Retina (tissue), 1 donor: ENCODE results near the gene CBFA2T3.

Experiments used
- DNase-seq: peaks from one replicate; pipeline ENCODE4 v3.0.0-alpha.2; 2016

The CBFA2T3 gene

DNA sequence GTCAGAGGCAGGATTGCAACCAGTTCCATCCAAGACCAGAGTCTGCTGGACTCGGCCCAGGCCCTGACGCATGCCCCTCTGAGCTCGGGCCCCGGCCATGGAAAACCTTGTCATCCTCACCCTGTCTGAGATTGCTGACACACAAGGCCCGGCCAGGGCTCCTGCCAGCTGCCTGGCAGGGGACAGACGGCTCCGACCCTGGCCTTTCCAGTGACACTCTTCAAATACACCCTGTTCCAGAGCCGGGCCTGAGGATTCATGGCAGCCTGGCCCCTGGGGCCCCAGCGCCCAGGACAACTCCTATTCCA is 107.4 kb downstream of the CBFA2T3 start:
- no peak for DNase-seq

DNA sequence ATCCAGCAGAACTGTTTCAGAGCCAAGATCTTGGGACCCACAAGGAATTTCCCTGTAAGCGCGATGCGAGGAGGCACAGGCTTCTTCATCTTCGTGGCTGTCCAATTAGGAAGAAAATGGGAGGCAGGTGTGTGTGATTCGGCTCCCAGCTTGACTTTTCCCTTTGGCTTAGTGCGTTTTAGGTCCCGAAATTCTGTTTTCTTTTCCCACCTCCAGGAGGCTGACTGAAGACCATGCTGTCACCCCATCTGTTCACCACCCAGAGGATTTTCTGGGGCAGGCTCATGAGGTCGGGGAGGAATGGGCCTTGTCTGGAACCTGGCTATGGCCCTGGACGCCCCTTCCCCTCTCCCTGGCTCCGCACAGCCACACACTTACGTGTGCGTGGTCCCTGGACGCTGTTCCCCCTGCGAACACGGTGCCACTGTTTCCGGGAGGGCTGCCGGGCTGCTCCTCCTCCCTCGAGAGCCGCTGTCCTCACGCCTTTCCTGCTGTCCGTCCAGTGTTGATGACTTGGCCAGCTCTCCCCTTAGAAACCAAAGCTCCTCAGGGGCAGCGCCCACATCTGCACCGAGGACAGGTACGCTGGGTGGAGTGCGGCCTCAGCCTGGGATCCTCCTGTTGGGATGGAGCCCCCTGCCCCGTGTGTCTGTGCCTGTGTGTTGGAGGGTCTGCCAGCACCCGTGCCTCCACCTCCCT is 107.9 kb downstream of the CBFA2T3 start:
- DNase-seq: no peak

DNA sequence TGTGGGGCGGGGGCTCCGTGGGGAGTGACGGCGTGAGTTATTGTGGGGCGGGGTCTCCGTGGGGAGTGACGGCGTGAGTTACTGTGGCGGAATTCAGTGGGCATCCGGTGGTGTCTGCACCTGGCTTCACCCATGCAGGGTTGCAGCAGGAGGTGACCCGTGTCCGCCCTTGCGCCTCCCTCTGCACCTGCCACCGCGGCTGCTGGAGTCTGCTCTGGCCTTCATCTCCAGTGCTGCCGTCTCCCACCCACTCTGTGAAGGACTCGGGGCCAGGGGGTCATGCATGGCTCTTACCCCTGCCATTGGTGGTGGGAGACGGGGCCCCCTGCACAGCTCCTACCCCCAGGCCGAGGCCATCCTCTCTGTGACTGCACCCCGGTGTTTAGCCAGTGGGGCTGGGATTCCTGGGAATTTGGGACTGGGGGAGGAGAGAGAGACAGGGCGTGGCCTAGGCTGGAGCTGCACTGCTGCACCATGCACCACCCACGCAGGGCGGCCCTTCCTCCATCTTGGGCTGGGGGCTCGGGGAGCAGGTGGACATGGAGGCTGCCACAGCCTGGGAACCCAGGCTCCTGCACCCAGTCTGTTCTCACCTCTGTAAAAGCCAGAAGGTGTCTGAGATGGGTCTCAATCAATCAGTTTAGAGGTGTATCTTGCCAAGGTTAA is 109.3 kb downstream of the CBFA2T3 start:
- no peak for DNase-seq

DNA sequence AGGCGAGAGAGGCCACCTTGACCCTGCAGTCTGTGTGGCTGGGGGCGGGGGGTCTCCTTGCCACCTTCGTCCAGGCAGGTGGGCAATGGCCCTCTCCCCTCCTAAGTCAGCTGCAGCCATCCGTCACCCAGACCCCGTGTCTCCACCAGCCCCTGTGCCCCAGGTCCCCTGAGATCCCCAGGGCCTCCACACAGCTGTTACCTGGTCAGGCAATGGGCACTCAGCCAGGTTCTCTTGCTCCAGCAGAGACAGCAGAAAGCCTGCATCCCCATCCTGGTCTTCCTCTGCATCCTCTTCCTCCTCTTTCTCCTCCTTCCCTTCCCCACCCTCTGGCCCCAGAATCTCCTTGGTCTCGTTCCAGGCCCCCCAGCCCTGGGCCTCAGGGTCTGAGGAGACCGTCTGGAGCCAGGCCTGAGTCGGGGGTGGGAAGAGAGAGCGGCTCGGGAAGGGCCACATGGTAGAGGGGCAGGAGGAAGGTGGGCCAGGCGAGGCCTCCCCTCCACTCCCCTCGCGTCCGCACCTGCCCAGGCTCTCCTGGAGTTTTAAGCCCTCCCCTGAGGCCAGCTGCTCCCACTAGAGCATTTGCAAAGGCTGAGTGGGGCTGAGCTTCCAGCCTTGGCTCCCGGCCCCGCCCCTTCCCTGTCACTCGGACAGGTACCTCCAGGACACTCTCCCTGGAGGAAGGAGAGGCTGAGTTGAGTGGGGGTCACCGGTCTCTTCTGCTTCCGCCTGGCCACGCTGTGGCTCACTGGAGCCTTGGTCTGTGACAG is 110.7 kb downstream of the CBFA2T3 start, which contains the start of gene PABPN1L:
Gene PABPN1L (minus strand): TSS at position 510 of the 770 bp plus-strand sequence. CDS start 54 bp downstream, at position 456.
- no peak for DNase-seq

DNA sequence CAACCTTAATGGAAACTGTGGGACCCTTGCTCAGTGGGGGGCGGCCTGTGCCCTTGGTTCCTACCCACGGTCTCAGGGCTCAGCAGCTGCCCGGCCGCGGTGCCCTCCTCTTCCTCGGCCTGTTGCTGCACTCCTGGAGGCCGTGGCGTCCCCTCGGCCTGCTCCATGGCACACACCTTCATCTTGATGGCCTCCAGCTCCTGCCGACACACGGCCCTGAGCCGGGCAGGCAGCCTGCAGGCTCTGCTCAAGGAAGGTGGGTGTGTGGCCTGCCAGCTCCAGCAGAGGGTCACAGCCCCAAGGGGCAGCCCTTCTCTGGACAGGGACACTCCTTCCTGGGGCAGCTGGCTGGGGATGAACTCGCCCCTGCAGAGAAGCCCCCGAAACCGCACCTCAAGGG is 111.3 kb downstream of the CBFA2T3 start:
- no peak for DNase-seq

DNA sequence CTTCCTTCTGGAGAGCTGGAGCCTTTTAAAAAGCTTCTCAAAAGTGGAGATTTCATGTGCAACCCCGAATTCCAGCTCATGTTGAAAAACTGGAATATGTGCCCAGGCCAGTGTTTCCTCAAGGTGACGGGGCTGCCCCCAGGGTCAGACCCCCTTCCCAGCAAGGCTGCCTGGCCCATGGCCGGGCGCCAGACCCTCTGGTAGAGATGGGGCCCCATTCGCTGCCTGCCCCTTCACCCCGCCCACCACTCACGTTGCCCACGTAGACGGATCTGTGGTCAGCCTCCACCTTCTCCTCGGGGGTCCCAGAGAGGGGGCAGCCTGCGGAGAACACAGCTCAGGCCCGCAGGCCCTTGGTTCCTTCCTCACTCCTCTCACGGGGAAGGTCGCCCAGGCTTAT is 111.7 kb downstream of the CBFA2T3 start:
- DNase-seq: no peak

DNA sequence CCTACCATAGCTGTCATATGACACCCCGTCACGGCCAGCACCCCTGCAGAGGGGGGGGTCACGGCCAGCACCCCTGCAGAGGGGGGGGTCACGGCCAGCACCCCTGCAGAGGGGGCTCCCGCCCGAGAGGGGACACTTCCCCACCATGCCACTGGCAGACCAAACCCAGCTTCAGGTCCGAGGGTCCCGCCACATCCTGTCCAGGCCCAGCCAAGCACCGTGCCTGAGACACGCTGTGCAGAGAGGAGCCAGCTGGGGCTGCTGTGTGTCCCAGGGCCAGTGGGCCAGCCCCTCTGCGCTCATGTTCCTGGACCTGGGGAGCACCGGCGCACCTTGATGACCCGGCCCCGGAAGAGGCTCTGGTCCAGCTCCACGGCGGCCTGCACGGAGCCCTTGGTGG is 112.5 kb downstream of the CBFA2T3 start:
- DNase-seq: no peak

DNA sequence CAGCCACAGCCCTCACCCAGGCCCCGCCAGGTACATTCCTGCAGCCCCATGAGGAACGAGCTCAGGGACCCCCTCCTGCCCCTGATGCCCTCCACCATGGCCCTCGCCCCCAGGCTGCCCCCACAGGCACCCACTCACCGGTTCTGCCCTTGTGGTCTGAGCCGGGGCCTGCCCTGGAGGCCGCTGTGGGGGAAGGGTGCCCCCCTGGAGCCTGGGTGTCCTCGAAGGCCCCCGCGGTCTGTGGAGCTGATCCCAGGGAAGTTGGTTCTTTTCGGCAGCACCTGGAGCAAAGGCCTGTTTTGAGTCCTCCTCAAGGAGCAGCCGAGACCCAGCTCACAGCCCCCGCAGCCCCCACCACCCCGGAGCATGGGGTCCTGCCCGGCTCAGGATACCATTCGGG is 112.9 kb downstream of the CBFA2T3 start:
- no peak for DNase-seq

DNA sequence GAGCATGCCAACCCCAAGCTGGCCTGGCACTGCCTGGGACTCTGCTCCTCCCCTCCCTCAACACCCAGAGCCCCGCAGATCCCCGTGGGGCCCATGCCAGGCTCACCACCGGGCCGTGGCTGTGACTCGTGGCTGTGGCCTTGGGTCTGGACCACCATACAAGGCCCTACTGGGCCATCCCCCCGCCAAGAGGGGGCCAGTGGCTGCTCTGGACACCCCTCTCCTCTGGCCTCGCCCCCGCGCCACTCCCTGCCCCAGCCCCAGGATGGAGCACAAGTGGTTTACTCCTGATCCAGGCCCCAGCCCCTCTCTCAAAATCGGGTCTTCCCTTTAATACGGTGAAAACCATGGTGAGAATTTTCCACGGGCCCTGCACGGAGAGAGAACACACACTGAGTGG is 113.6 kb downstream of the CBFA2T3 start:
- DNase-seq: no peak

DNA sequence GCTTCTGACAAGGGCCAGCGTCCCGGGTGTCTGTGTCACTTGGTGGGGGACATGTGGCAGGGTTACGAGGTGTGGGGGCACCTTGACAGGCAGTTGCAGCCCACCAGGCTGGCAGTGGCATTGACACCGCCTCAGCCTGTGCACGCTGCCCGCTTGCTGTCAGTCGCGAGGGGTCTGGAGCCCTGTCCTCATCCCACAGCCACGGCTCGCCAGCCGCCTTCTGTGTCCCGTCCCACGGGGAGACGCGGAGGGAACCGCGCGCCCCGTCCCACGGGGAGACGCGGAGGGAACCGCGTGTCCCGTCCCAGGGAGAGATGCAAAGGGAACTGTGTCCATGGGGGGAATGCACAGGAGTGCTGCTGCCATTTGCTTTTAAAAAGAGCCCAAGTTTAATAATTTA is 114.0 kb downstream of the CBFA2T3 start:
- DNase-seq: no peak

DNA sequence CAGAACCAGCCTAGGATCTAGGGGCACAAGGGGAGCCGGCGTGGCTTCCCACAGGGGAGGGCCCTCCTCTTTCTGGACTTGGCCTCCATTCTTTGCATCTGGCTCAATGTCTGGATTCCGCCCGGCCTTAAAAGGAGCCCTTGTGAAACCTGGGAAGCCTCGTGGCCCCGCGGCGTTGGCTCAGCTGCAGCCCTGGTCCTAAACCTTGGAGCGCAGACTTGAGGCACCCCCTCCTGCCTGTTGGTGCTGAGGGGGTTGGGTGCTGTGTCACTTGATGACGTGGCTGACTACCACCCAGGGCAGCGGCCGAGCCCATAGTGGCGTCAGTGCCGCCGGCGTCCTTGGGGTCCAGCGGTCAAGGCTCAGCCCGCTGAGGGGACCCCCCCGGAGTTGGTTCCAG is 115.6 kb downstream of the CBFA2T3 start:
- no peak for DNase-seq

DNA sequence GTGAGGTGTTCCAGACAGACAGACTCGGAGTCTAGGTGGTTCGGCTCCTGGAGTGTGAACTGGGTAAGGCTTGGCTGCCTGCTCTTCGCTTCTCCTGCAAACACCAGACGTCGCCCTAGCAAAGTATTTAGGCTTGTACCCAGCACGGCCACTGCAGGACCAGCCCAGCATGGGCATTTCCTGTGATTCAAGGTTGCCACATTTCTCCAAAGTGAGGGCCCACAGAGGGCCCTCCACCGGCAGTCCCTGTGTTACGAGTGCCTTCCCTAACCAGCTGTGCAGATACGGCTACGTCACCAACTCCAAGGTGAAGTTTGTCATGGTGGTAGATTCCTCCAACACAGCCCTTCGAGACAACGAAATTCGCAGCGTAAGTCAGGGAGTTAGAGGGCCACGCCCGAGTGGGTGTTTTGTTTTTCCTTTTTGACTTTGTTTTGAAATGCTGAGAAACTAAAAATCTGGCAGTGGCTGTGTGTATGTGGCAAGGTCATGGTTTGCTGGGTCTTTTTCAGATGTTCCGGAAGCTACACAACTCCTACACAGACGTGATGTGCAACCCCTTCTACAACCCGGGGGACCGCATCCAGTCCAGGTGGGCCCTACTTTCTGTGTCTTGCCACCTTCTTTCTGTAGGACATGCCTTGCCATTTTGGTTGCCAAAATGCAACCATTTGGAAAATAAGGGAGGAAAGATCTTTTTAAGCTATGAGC is 117.5 kb downstream of the CBFA2T3 start:
- no peak for DNase-seq

DNA sequence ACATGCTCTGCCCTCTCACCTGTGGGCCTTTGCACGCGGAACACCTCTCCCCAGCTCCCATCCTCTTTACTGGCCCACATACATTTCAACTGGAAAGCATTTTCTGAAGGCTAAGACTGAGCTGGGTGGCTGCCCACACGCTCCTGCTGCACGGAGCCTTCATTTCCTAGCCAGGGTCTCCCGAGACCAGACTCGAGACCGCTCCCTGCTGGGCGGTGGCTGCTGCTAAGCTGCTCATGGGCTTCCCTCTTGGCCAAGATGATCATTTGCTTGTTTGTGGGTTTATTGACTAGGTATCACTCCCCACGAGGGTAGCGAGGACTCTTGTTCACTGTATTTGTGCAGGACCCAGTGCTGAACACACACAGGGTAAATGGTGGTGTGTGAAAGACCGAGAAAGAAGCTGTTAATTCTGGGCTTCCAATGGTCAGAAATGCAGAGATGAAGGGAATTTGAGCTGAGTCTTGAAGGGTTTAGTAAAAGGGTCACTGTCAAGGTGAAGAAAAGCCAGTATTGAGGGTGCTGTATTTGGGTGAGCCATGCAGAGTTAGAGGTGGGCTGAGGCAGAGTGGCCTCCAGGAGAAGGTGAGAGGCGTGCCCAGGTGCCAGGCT is 119.2 kb downstream of the CBFA2T3 start:
- peak; percentile 65 for DNase-seq

DNA sequence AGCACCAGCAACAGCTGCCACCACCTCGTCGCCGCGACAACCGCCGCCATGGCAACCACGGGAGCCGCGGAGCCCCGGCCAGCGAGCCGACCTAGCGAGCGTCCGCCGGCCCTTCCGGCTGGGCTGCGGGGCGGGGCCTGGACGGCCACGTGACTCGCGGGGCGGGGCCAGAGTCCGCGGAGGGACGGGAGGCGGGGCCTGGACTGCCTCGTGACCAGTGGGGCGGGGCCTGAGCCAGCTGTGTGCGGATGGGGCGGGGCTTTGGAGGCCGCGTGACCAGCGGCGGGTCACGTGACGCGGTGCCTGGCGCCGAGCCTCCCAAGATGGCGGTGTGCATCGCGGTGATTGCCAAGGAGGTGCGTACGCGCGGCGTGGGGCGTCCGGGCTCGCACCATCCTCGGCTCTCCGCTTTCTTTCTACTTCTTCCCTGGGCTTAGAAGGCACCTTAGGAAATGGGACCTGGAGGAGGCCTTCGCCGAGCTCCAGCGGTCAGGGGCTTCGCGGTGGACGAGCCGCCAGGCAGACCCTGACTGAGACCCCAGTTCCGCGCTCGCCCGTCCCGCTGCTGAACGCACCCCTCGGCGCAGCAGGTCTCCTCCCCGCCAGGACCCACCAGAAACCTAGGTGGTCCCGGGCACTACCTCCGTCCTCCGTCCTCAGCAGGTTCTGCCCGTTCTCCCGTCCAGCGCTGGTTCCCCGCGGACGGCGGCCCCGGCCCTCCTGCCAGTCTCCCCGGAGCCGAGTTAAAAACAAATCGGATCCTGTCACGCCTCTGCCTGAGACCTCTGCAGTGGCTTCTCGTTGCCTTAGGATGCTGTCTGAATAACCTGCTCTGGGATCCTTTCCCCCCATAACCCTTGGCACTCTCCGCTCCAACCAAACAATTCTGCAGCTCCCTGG is 119.9 kb downstream of the CBFA2T3 start, which contains the start of the genes GALNS and TRAPPC2L:
Gene GALNS (minus strand): TSS at position 120 of the 900 bp plus-strand sequence. CDS start 70 bp downstream, at position 50.
Gene TRAPPC2L (plus strand): TSS at position 300 of the 900 bp plus-strand sequence. CDS start 24 bp downstream, at position 324.
- DNase-seq: peak; percentile 98

DNA sequence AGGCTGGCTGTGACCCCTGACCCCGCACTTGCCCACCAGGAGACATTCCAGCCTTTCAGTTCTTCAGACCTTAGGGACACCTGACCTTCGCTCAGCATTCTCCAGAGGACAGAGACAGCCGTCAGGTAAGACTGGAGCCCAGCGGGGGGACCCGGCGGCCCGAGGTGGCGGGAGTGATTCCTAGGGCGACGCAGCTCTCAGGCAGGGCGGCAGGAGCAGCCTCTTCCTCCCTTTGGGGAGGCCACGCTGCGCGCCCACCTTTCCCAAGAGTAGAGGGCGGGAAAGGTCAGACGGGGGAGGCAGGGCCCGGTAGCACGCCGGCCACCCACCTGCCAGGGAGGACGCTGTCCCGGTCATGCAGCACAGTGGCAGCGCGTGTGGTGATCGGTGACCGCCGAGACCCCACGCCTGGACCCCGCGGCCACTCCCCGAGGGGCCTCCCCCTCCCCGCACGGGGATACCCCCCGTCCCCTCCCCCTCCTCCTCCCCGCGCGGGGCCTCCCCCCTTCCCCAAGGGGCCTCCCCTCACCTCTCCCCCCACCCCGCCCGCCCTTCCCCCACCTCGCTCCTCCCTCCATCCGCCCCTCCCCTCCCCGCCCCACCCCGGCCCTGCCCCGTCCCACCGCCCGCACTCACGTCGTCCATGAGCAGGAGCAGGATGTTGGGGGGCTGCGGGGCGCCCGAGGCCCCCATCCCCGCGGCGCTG is 120.7 kb downstream of the CBFA2T3 start:
- DNase-seq: peak; percentile 55

DNA sequence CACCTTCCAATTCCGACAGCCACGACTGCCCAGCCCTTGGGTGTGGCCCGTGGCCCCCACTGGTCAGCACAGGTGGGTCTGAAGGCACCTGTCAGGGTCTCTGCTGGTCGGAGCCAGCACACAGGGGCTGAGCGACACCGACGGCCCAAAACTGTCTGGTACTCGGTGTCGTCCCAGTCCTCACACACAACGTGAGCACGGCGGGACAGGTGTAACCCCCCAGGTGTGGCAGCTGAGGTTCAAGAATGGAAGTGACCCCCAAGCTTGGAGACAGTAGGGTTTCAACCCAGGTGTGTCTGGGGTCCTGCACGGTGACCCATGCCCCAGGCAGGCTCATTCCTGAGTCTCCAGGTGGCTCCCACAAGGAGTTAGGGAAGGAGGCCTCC is 121.3 kb downstream of the CBFA2T3 start:
- no peak for DNase-seq

DNA sequence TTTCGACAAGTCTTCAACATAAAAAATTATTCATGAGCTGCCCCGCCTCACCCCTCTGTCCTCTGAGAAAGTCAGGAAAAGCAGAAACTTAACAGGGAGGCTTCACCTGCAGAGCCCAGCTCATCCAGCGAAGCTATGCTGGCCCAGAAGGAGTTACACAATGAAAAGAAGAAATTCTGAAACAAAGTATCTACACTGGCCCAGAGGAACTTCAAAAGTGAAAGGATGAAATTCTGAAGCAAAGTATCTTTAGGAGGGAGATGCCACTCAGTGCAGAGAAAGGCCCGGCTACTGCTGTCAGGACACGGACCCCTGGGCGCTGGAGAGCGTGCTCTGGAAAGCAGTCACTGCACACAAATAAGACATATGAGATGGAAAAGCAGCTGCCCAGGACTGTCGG is 121.8 kb downstream of the CBFA2T3 start:
- DNase-seq: no peak

DNA sequence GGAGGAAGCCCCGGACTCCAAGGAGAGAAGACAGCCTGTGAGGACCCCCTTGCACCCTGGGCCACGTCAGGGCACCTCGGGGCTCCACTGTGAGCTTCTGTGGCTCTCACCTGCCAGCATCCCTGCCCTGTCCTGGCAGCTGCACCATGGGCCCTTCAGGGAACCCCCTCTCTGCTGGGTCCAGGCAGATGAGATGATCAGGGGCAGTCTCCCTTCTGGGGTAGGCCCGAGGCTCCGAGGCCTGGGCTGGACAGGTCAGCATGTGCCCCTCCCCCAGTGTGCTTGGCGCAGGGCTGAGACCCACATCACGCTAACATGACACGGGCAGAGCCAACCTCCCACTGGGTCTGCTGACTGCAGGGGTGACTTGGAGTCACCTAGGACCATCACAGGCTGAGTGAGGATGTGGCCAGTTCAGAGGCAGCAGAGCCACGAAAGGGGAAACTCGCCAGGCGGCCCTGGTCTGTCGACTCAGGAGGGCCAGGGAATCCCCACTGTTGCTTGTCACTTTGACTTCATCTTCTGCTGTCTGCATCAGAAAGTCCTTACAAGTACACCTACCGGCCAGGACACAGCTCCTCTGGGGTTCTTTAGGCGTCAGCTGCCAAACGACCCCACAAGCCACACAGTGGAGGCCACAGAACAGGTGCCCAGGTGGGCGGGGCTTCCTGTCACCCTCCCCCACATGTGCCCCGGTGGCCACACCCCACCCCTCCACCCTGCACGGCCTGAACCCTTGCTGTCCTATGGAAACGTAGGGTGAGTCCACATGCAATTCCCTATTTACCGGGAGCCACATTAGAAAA is 122.5 kb downstream of the CBFA2T3 start:
- DNase-seq: no peak

DNA sequence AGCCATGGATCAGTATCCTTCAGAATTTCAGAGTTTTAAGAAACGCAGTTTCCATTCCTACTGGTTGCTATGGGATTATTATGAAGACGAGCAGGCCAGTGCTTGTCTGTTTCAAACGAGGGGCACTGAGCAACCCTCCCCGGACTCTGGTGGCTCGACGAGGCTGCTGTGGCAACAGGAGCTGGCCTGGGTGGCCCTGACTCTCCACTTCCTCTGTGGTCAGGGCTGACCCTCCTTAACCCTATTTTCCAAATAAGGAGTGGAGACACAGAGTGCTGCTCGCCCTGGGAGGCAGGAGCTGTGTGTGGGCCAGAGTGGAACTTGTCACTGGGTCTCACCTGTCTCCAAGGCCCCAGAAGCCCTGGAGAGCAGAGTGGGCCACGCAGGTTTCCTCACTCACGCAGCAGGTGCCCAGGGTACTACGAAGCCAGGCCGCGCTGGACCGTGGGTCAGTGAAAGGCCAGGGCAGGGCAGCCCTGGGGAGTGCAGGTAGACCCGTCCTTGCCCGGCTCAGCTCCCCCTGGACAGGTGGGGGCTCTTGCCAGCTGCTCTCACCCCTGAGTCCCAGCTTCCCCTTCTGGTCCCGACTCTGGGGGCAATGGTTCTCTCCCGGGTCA is 123.6 kb downstream of the CBFA2T3 start:
- DNase-seq: no peak

DNA sequence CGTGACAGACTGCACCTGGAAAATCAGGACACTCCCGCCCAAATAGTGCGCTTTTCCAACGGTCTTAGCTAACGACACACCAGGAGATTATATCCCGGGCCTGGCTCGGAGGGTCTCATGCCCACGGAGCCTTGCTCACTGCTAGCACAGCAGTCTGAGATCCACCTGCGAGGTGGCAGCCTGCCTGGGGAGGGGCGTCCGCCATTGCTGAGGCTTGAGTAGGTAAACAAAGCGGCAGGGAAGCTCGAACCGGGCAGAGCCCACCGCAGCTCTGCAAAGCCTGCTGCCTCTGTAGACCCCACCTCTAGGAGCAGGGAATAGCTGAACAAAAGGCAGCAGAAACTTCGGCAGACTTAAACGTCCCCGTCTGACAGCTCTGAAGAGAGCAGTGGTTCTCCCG is 125.4 kb downstream of the CBFA2T3 start:
- no peak for DNase-seq
